Heart left ventricle (tissue), 16 donors: ENCODE measurements around the gene IFNA7. TPM values are rescaled to one million over a fixed set of nuclear protein-coding genes. Genes with fewer than 3 reads are reported as not detected.
"Not testable (repeated sequence)": the region's sequence is repeated elsewhere in the genome, so short reads cannot be mapped to it uniquely, and the experiment has no call there.

Experiments
- ATAC-seq, 4 donors: fragments of 200-7000 bp; cut with Tn5 transposase; one replicate each; pipeline ENCODE4 v1.9.1; 2020 to 2022; ENCODE audit warnings: moderate library complexity in 4 of 4, mild to moderate bottlenecking in 3 of 4, moderate number of reproducible peaks in 1 of 4
- DNase-seq, 5 donors: peaks; one replicate each; pipeline ENCODE4 v3.0.0-alpha.2; 2020
- H3K27ac ChIP-seq, 12 donors: fragments of 200-600 bp; sonication (generic) in 4 of 12; one replicate each; pipeline versions ENCODE4 v1.5.0 to v1.8.0; 2016 to 2022; ENCODE audit warnings: mild to moderate bottlenecking in 2 of 12
- H3K27me3 ChIP-seq, 9 donors: fragments of 200-600 bp; sonication (generic) in 2 of 9; one replicate each; pipeline versions ENCODE4 v1.5.1 to v1.8.0; 2016 to 2022; ENCODE audit warnings: mild to moderate bottlenecking in 3 of 9
- H3K36me3 ChIP-seq, 9 donors: fragments of 200-600 bp; sonication (generic) in 2 of 9; one replicate each; pipeline versions ENCODE4 v1.5.0 to v1.8.0; 2018 to 2022; ENCODE audit warnings: mild to moderate bottlenecking in 2 of 9
- H3K4me1 ChIP-seq, 12 donors: fragments of 200-600 bp; sonication (generic) in 4 of 12; one replicate each; pipeline versions ENCODE4 v1.5.0 to v1.8.0; 2016 to 2022; ENCODE audit warnings: mild to moderate bottlenecking in 3 of 12
- H3K4me3 ChIP-seq, 12 donors: fragments of 200-600 bp; sonication (generic) in 4 of 12; one replicate each; pipeline versions ENCODE4 v1.5.0 to v1.8.0; 2017 to 2022; ENCODE audit warnings: mild to moderate bottlenecking in 9 of 12, moderate library complexity in 4 of 12
- H3K9me3 ChIP-seq, 12 donors: fragments of 200-600 bp; sonication (generic) in 4 of 12; one replicate each; pipeline versions ENCODE4 v1.5.0 to v1.8.0; 2016 to 2022; ENCODE audit warnings: mild to moderate bottlenecking in 1 of 12
- POLR2A ChIP-seq, 2 donors: fragments of 450-650 bp; IDR thresholded peaks; one replicate each; pipeline ENCODE4 v1.6.1; 2017; ENCODE audit warnings: antibody characterized with exemption in 2 of 2, mild to moderate bottlenecking in 2 of 2, moderate library complexity in 2 of 2
- WGBS, 4 donors: extraction: QIAGEN DNeasy Blood & Tissue Kit in 2 of 4; methylation state at CpG; one replicate each; pipeline versions ENCODE4 v1.1.5 to v1.1.7; 2013 to 2018; 5-methylcytosine and 5-hydroxymethylcytosine counted together
- intact Hi-C, 10 donors: fragments of 100-400 bp; cut with DNase I; formaldehyde crosslinking; loops; one replicate each; pipeline versions ENCODE4 v1.11.1 to v1.14.2; 2022
- polyA plus RNA-seq, 2 donors: library from polyadenylated mRNA; stranded (reverse); fragments of 200-250 nt; gene quantifications; one replicate each; pipeline ENCODE4 v1.2.3, GENCODE V29; 2013
- total RNA-seq, 9 donors: library from RNA; depleted of rRNA in 2 of 9; stranded (reverse); fragments of >200 nt in 2 of 9; fragmentation: NEBNext Ultra II Directional in 3 of 9; extraction: Animal tissue kit (Norgen Biotek cat#: 25700) in 3 of 9; gene quantifications; one replicate each; pipeline versions ENCODE4 v1.1.0 to v1.2.4, GENCODE V29; 2016 to 2023
- TF ChIP-seq, protein P1 (sequence below), 12 donors: fragments of 200-600 bp; sonication (generic) in 4 of 12; IDR thresholded peaks; one replicate each; pipeline versions ENCODE4 v1.5.0 to v1.8.0; 2018 to 2022; ENCODE audit warnings: antibody characterized with exemption in 12 of 12, mild to moderate bottlenecking in 5 of 12
- donor health status: ischemic (EF 13 %, LVEDD 7.1; RV severe dilation, severe dysfunction).
- donor health status: healthy with polysubstance abuse.
- donor health status: DM: no; HTN: yes; CAD: no.
- donor health status: DM: no; HTN: no; CAD: no.
- donor health status: ischemic (EF 25% LVEDD 6.9; RV normal size, moderate dysfunction).
- donor health status: ischemic (EF 25% LVEDD 5.7; RV mildly dilated, moderate dysfunction).
- donor health status: healthy.
- donor health status: DM: yes; HTN: yes; CAD: no.
- donor health status: ischemic (EF 35%, LVEDD 5.7; RV mildly dilated, moderate dysfunction).
- donor health status: nonischemic (EF 11% LVEDD 7.7; RV severe dilation, severe dysfunction).
- donor health status: DM: yes; HTN: yes; CAD: no.
- donor health status: PGD.
- donor health status: ischemic (EF 29% LVEDD 5.4; RV normal size, mild dysfunction).
- donor health status: nonischemic (EF 23%, LVEDD 6.1; RV moderate dilation, normal function).

IFNA7 gene
- total and polyA plus RNA-seq, 11 donors = not detected

- no peaks in the 10 kb centered on the region for H3K4me1 ChIP-seq
- intact Hi-C loops = no loop called here
- no peaks in the 10 kb centered on the region for H3K36me3 ChIP-seq
- no peaks in the 10 kb centered on the region for H3K27me3 ChIP-seq
- no peaks in the 10 kb centered on the region for H3K9me3 ChIP-seq
- H3K4me3 ChIP-seq = no peak overlapping the region
- DNase-seq (no peak), ATAC-seq (no peak)
- WGBS, 4 donors = 73 to 82% (median 76%) methylated on average over 2 of the region's 2 CpGs
- H3K27ac ChIP-seq = no peak overlapping the region
- TF ChIP-seq, protein P1, sequence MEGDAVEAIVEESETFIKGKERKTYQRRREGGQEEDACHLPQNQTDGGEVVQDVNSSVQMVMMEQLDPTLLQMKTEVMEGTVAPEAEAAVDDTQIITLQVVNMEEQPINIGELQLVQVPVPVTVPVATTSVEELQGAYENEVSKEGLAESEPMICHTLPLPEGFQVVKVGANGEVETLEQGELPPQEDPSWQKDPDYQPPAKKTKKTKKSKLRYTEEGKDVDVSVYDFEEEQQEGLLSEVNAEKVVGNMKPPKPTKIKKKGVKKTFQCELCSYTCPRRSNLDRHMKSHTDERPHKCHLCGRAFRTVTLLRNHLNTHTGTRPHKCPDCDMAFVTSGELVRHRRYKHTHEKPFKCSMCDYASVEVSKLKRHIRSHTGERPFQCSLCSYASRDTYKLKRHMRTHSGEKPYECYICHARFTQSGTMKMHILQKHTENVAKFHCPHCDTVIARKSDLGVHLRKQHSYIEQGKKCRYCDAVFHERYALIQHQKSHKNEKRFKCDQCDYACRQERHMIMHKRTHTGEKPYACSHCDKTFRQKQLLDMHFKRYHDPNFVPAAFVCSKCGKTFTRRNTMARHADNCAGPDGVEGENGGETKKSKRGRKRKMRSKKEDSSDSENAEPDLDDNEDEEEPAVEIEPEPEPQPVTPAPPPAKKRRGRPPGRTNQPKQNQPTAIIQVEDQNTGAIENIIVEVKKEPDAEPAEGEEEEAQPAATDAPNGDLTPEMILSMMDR (IDR thresholded peaks at IDR 0.05) = no peak
- no peak for TF ChIP-seq POLR2A (IDR thresholded peaks at IDR 0.05)
Measured at GRCh38 chr9:21174671-21175070, 27.3 kb downstream of the IFNA7 start.

- no peak for ATAC-seq
- H3K27ac ChIP-seq = no peak overlapping the region
- intact Hi-C loops = no loop called here
- no peaks in the 10 kb centered on the region for H3K36me3 ChIP-seq
- H3K4me3 ChIP-seq = no peak overlapping the region
- 79 to 92% (median 85%) methylated on average over 3 of the region's 3 CpGs for WGBS, 4 donors
- no peaks in the 10 kb centered on the region for H3K9me3 ChIP-seq
- H3K27me3 ChIP-seq = peaks cover 0 to 3% (median 0%) of the 10 kb centered on the region in 9 donors
- no peak for TF ChIP-seq POLR2A (IDR thresholded peaks at IDR 0.05)
- TF ChIP-seq, protein P1 (IDR thresholded peaks at IDR 0.05) = no peak
- no peak for DNase-seq
- no peaks in the 10 kb centered on the region for H3K4me1 ChIP-seq
Measured at GRCh38 chr9:21172156-21172555, 29.8 kb downstream of the IFNA7 start.

DNA sequence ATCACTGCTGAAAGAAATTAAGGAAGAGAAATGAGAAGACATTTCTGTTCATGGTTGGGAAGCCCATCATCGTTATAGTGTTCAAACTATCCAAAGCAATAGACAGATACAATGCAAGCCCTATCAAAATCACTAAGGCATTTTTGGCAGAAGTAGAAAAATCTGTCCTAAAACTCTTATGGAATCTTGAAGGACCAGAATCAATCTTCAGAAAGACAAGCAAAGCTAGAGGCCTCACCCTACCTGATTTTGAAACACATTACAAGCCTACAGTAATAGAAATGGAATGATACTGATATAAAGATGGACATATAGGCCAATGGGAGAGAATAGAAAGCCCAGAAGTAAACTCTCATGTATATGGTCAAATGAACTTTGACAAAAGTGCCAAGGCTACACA, 30.7 kb downstream of the IFNA7 start:
- Histone ChIP-seq H3K9me3 (no peaks in the 10 kb centered on the region), H3K27ac (no peak overlapping the region), H3K27me3 (peaks cover 0 to 3% (median 0%) of the 10 kb centered on the region in 9 donors), H3K4me3 (no peak overlapping the region), H3K36me3 (no peaks in the 10 kb centered on the region), H3K4me1 (no peaks in the 10 kb centered on the region)
- intact Hi-C loops = no loop called here
- no peak for DNase-seq
- ATAC-seq = no peak
- 81 to 86% (median 83%) methylated on average over 1 of the region's 1 CpG for WGBS, 4 donors
- TF ChIP-seq POLR2A (IDR thresholded peaks at IDR 0.05) = no peak
- TF ChIP-seq, protein P1 (IDR thresholded peaks at IDR 0.05) = no peak

DNA sequence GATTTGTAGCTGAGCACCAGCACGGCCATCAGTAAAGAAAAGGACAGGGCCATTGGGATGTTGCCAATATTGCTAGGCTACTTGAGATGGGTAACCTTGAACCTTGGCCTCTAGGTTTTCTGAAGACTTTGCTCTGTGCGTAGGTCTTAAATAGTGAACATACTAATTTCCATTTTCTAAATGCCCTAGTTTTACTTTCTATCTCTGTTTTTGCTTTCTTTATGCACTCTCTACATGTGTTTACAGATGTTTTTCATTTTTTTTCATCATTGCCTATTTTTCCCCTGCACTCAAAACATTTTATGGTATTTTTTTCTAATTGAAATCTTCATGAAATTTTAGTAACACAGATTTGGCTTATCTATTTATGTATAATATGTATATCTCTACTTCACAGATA, 35.4 kb downstream of the IFNA7 start, which contains the start of gene IFNA21:
Gene IFNA21 (minus strand): TSS at position 101 of the 400 bp plus-strand sequence. CDS start 48 bp downstream, at position 53.
- DNase-seq, H3K9me3 ChIP-seq, H3K36me3 ChIP-seq, ATAC-seq, intact Hi-C loops, H3K27ac ChIP-seq, H3K4me3 ChIP-seq, H3K27me3 ChIP-seq, H3K4me1 ChIP-seq: not testable (repeated sequence)
- WGBS, 4 donors = 82 to 91% (median 84%) methylated on average over 2 of the region's 2 CpGs

- Histone ChIP-seq H3K27ac (no peak overlapping the region), H3K4me3 (no peak overlapping the region), H3K9me3 (peaks cover 0 to 4% (median 0%) of the 10 kb centered on the region in 12 donors), H3K27me3 (peaks cover 0 to 3% (median 0%) of the 10 kb centered on the region in 9 donors), H3K36me3 (no peaks in the 10 kb centered on the region), H3K4me1 (peaks cover 0 to 4% (median 0%) of the 10 kb centered on the region in 12 donors)
- WGBS, 4 donors = 86 to 97% (median 91%) methylated on average over 1 of the region's 1 CpG
- no peak for ATAC-seq
- intact Hi-C loops = no loop called here
- no peak for DNase-seq
- no peak for TF ChIP-seq POLR2A (IDR thresholded peaks at IDR 0.05)
- TF ChIP-seq, protein P1 (IDR thresholded peaks at IDR 0.05) = no peak
Measured at GRCh38 chr9:21165516-21165915, 36.5 kb downstream of the IFNA7 start.
